GM19043 (cell line): ENCODE results near the gene IL1RAPL2.
"Not testable (repeated sequence)": the region's sequence is repeated elsewhere in the genome, so short reads cannot be mapped to it uniquely, and the experiment has no call there.

Experiments used
- ATAC-seq: cut with Tn5 transposase; IDR thresholded peaks from one replicate; pipeline ENCODE4 v1.9.1; 2021; ENCODE audit warnings: low read depth; ENCODE audit not compliant: unreplicated experiment

The IL1RAPL2 gene

GRCh38 chrX:104565791-104566680, at the start of gene IL1RAPL2:
Gene IL1RAPL2 (plus strand): TSS chrX:104566199.
- no peak for ATAC-seq

GRCh38 chrX:104522386-104522785, 43.6 kb upstream of the IL1RAPL2 start:
- ATAC-seq = no peak

- ATAC-seq = no peak
Observed at GRCh38 chrX:104523858-104524257, 42.1 kb upstream of the IL1RAPL2 start.

- no peak for ATAC-seq
Observed at GRCh38 chrX:104539081-104539480, 26.9 kb upstream of the IL1RAPL2 start.

- not testable (repeated sequence) for ATAC-seq
Observed at GRCh38 chrX:104542447-104542846, 23.6 kb upstream of the IL1RAPL2 start.

- no peak for ATAC-seq
Observed at GRCh38 chrX:104564335-104564734, 1.7 kb upstream of the IL1RAPL2 start.

GRCh38 chrX:104564921-104565703, 887 bp upstream of the IL1RAPL2 start:
- no peak for ATAC-seq

GRCh38 chrX:104566681-104567501, 892 bp downstream of the IL1RAPL2 start:
- ATAC-seq = no peak

GRCh38 chrX:104567506-104567905, 1.5 kb downstream of the IL1RAPL2 start:
- no peak for ATAC-seq

- no peak for ATAC-seq
Observed at GRCh38 chrX:104568304-104568915, 2.4 kb downstream of the IL1RAPL2 start.

GRCh38 chrX:104618106-104618895, 52.3 kb downstream of the IL1RAPL2 start:
- no peak for ATAC-seq

GRCh38 chrX:104621781-104622180, 55.8 kb downstream of the IL1RAPL2 start:
- no peak for ATAC-seq

GRCh38 chrX:104641176-104641575, 75.2 kb downstream of the IL1RAPL2 start:
- no peak for ATAC-seq

GRCh38 chrX:104647084-104647483, 81.1 kb downstream of the IL1RAPL2 start:
- no peak for ATAC-seq

GRCh38 chrX:104659005-104659744, 93.2 kb downstream of the IL1RAPL2 start:
- no peak for ATAC-seq

GRCh38 chrX:104660092-104660491, 94.1 kb downstream of the IL1RAPL2 start:
- ATAC-seq = no peak

- ATAC-seq = no peak
Observed at GRCh38 chrX:104662694-104663093, 96.7 kb downstream of the IL1RAPL2 start.

GRCh38 chrX:104665691-104666090, 99.7 kb downstream of the IL1RAPL2 start:
- ATAC-seq = no peak

- no peak for ATAC-seq
Observed at GRCh38 chrX:104668550-104668949, 102.6 kb downstream of the IL1RAPL2 start.
